Measurements from ENCODE around the gene SLF2.

DNA sequence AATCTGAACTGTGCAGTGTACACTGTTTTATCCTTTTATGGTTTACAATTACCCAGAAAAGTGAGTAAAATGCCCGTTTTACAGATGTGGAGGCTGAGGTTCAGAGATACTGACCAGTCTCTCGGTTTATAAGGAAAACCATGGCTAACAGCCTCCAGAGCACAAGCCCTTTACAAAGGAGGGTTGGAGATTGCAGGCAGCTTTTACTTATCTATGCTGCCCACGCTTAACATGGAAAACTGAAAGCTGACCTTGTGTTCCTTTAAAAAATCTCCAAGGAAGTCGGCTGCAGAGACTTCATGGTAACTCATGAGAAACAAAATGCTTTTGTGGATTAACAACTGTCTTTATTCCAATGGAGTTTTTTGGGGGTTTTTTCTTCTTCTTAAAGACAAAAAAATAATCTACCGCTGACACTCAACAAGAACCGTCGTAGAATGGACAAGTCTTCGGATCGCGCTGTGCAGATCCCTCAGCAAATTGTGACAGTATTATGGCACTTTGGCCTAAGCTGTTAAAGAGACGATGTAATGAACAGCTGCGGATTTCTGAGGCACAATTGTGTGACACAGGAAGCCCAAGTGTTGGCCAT, 654 bp upstream of the SLF2 start:
- no peak for TF ChIP-seq POLR2A (IDR thresholded peaks at IDR 0.05)
- TF ChIP-seq, protein P1, sequence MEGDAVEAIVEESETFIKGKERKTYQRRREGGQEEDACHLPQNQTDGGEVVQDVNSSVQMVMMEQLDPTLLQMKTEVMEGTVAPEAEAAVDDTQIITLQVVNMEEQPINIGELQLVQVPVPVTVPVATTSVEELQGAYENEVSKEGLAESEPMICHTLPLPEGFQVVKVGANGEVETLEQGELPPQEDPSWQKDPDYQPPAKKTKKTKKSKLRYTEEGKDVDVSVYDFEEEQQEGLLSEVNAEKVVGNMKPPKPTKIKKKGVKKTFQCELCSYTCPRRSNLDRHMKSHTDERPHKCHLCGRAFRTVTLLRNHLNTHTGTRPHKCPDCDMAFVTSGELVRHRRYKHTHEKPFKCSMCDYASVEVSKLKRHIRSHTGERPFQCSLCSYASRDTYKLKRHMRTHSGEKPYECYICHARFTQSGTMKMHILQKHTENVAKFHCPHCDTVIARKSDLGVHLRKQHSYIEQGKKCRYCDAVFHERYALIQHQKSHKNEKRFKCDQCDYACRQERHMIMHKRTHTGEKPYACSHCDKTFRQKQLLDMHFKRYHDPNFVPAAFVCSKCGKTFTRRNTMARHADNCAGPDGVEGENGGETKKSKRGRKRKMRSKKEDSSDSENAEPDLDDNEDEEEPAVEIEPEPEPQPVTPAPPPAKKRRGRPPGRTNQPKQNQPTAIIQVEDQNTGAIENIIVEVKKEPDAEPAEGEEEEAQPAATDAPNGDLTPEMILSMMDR (IDR thresholded peaks at IDR 0.05): no peak

All from lower leg skin (tissue), 3 donors.